Superior temporal gyrus (tissue), 1 donor: ENCODE results near the gene AMBP.
A peak's percentile ranks its signal among the peaks of the same experiment; 100 is the strongest.

Experiments used
- DNase-seq: peaks from one replicate; pipeline ENCODE4 v3.0.0-alpha.2; 2016; ENCODE audit errors: extremely low spot score

Gene AMBP

GRCh38 chr9:114078021-114078780 lies at the start of gene AMBP:
TSS of gene AMBP (minus strand) at chr9:114078300. CDS start at chr9:114078209, 91 bp downstream.
- DNase-seq, result no peak

- no peak for DNase-seq
Measured at GRCh38 chr9:114126247-114127060, 48.4 kb upstream of the AMBP start.

- no peak for DNase-seq
Measured at GRCh38 chr9:114125476-114126013, 47.4 kb upstream of the AMBP start.

- DNase-seq, result no peak
Measured at GRCh38 chr9:114124666-114125475, 46.8 kb upstream of the AMBP start.

GRCh38 chr9:114124138-114124537 lies 46.0 kb upstream of the AMBP start:
- DNase-seq, result no peak

- DNase-seq, result no peak
Measured at GRCh38 chr9:114123031-114123977, 45.2 kb upstream of the AMBP start.

- no peak for DNase-seq
Measured at GRCh38 chr9:114122136-114123027, 44.3 kb upstream of the AMBP start.

GRCh38 chr9:114121227-114122135 lies 43.4 kb upstream of the AMBP start:
- no peak for DNase-seq

GRCh38 chr9:114120192-114121014 lies 42.3 kb upstream of the AMBP start:
- no peak for DNase-seq

GRCh38 chr9:114119242-114120191 lies 41.4 kb upstream of the AMBP start:
- DNase-seq, result no peak

- peak; percentile 37 for DNase-seq
Measured at GRCh38 chr9:114117996-114118830, 40.1 kb upstream of the AMBP start.

- no peak for DNase-seq
Measured at GRCh38 chr9:114117614-114117995, 39.5 kb upstream of the AMBP start.

GRCh38 chr9:114116126-114116747 lies 38.1 kb upstream of the AMBP start:
- DNase-seq, result no peak

- DNase-seq, result no peak
Measured at GRCh38 chr9:114115654-114116125, 37.6 kb upstream of the AMBP start.

- DNase-seq, result no peak
Measured at GRCh38 chr9:114114364-114114763, 36.3 kb upstream of the AMBP start.
